SH-SY5Y (cell line): ENCODE data around the gene AFG1L.

Experiments
- GATA2 ChIP-seq: IDR thresholded peaks from 2 replicates; pipeline ENCODE4 v1.6.1; 2011; ENCODE audit warnings: mild to moderate bottlenecking, low read depth, low read length
- GATA3 ChIP-seq: IDR thresholded peaks from 2 replicates; pipeline ENCODE4 v1.6.1; 2011; ENCODE audit warnings: low read depth, mild to moderate bottlenecking, low read length, moderate library complexity

Gene AFG1L

GRCh38 chr6:108451816-108452215 is 157.0 kb downstream of the AFG1L start:
- TF ChIP-seq GATA3, result no peak
- TF ChIP-seq GATA2, result no peak

GRCh38 chr6:108452711-108453195 is 157.9 kb downstream of the AFG1L start:
- no peak for TF ChIP-seq GATA3
- no peak for TF ChIP-seq GATA2

GRCh38 chr6:108453601-108454185 is 158.8 kb downstream of the AFG1L start:
- TF ChIP-seq GATA2 (no peak), GATA3 (no peak)

- TF ChIP-seq GATA3, result no peak
- TF ChIP-seq GATA2, result no peak
These were observed 159.5 kb downstream of the AFG1L start for GRCh38 chr6:108454356-108454755.

- no peak for TF ChIP-seq GATA3
- no peak for TF ChIP-seq GATA2
These were observed 160.8 kb downstream of the AFG1L start for GRCh38 chr6:108455688-108456087.

- TF ChIP-seq GATA3, result no peak
- TF ChIP-seq GATA2, result no peak
These were observed 168.9 kb downstream of the AFG1L start for GRCh38 chr6:108463784-108464183.

GRCh38 chr6:108464418-108465097 is 169.7 kb downstream of the AFG1L start:
- no peak for TF ChIP-seq GATA3
- TF ChIP-seq GATA2, result no peak

- TF ChIP-seq GATA3, result no peak
- no peak for TF ChIP-seq GATA2
These were observed 170.2 kb downstream of the AFG1L start for GRCh38 chr6:108465098-108465495.

GRCh38 chr6:108468346-108468745 is 173.5 kb downstream of the AFG1L start:
- TF ChIP-seq GATA2, result no peak
- no peak for TF ChIP-seq GATA3

- TF ChIP-seq GATA2 (no peak), GATA3 (no peak)
These were observed 174.5 kb downstream of the AFG1L start for GRCh38 chr6:108469316-108469715.

GRCh38 chr6:108473197-108473596 is 178.3 kb downstream of the AFG1L start:
- TF ChIP-seq GATA2, result no peak
- TF ChIP-seq GATA3, result no peak

- TF ChIP-seq GATA3 (no peak), GATA2 (no peak)
These were observed 181.5 kb downstream of the AFG1L start for GRCh38 chr6:108476376-108476775.

GRCh38 chr6:108476847-108477430 is 182.1 kb downstream of the AFG1L start:
- no peak for TF ChIP-seq GATA3

GRCh38 chr6:108482559-108482958 is 187.7 kb downstream of the AFG1L start:
- TF ChIP-seq GATA2 (no peak), GATA3 (no peak)

GRCh38 chr6:108484016-108484415 is 189.2 kb downstream of the AFG1L start:
- no peak for TF ChIP-seq GATA3
- no peak for TF ChIP-seq GATA2

GRCh38 chr6:108489699-108490098 is 194.8 kb downstream of the AFG1L start:
- TF ChIP-seq GATA2, result no peak
- TF ChIP-seq GATA3, result no peak
